GM19035 (cell line): ENCODE results near the gene NAA15.
"Not testable (repeated sequence)": the region's sequence is repeated elsewhere in the genome, so short reads cannot be mapped to it uniquely, and the experiment has no call there.

ENCODE experiments used
- ATAC-seq: cut with Tn5 transposase; IDR thresholded peaks from one replicate; pipeline ENCODE4 v1.9.1; 2021; ENCODE audit not compliant: unreplicated experiment

The NAA15 gene

GRCh38 chr4:139333046-139333445 lies 31.7 kb downstream of the NAA15 start:
- no peak for ATAC-seq

DNA sequence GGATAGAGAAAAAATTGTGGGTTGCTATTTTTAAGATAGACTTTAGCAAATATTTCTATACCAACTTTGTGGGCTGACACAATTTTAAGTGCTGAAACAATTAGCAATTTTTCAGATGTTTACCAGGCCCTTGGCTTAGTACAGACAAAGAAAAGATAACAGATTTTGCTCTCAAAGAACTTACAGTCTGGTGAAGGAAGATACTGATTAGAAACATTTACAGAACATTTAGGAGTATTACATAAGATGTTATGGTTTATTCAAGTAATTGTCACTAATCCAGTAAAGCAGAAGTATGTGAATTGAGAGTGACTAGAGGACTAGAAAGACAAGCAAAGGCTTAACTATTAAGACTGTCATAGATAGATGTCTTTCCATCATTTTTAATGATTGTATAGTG lies 36.3 kb downstream of the NAA15 start:
- ATAC-seq: no peak

DNA sequence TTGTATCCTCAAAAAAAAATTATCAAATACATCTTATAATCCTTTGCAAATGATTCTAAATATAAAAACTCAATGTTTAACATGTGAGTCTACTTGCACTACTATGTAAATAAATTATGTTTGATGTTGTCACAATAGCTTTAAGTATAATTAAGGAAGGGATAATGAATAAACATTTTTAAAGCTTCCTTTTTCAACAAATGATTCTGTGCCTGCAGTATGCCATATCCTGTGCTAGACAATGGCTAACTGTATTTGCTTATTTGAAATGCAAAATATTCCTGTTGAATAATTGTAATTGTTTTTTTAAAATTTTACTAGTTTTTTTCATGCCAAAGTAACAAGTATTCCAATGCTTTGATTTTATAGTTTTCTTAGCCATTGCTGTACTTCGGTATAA lies 60.0 kb downstream of the NAA15 start:
- no peak for ATAC-seq

DNA sequence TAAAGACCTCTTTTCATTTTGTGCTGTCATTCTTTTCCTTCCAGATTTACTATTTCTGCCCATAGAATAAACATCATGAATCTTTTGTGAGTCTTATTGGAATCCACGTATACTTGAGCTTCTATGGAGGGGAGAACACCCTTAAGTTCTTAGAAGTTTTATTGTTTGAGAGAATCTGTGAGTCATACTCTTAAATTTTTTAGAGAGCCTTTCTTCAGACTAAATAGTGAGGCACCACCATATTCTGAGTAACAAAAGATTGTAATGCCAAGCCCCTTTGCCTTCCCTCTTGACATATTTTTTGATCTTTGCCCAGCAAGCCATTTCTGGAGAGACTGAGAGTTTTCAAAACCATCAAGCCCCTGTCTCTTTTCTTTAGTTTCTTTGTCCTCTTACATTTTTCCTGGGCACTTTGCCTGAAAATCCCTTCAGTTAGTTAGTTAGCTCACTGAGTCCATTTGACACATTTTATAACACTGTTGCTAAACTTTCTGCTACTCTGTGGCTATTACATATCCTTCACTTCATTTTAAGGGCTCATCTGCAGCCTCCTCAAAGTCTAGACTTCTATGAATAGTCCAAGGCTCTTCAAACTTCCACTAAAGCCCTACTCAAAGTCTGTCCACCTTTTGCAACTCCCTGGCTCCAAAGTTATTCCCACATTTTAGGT lies 66.3 kb downstream of the NAA15 start:
- ATAC-seq: no peak

- no peak for ATAC-seq
Measured at GRCh38 chr4:139368998-139369397, 67.7 kb downstream of the NAA15 start.

DNA sequence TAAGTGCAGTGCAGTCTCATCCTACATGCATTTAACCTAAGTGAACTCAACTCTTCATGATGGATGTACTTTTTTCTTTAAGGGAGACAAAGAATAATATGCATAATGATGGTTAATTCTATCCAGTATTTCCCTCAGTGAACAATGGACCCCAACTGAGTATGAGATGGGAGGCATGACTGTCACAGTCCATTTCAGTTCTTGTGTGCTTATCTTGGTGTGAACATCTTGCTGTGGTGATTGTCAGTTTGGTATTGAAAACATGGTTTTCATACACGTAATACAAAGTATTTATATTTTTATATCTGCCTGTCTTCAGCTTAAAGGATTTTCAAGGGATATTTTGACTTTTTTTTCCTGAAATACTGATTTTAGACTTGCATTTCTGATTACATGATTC lies 72.9 kb downstream of the NAA15 start:
- ATAC-seq: no peak

GRCh38 chr4:139386421-139386820 lies 85.1 kb downstream of the NAA15 start:
- no peak for ATAC-seq

DNA sequence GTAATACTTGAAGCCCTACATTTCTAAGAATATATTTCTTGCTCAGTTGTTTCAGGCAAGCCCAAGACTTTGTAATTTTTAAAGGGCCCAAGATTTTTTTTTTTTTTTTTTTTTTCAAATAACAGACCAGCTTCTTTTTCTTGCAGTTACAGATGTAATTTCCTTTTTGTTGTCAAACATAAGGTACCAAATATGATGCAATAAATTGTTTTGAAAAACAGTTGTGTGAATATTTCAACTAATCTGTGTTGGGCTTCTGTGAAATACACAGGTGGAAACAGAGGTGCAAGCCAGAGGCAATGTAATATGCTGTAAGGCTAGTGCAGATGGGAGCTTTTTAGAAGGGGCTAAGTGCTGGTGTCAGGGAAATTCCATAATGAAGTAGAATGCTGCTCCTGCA lies 87.8 kb downstream of the NAA15 start:
- ATAC-seq: no peak

- ATAC-seq: no peak
Measured at GRCh38 chr4:139389991-139390390, 88.7 kb downstream of the NAA15 start.

GRCh38 chr4:139391731-139392130 lies 90.4 kb downstream of the NAA15 start:
- ATAC-seq: no peak

DNA sequence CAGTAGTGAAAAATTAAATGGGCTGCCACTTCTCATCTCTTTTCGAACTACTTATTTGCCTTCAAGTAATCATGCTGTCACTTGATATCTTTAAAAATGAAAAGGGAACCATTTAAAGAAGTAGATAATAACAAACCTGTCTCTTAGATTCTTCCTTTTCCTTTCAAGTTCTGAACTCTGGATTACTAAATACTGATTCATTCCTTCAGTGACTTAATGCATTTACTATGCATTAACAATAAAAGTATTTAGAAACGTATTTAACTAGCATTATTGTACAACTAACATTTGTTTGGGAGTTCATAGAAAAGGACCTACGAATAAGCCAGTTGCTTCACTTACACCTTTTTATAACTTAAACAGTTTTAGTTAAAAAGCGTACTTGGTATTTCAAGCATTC lies 91.5 kb downstream of the NAA15 start:
- ATAC-seq: no peak

- ATAC-seq: no peak
Measured at GRCh38 chr4:139401368-139401767, 100.1 kb downstream of the NAA15 start.

GRCh38 chr4:139402436-139402835 lies 101.1 kb downstream of the NAA15 start:
- no peak for ATAC-seq

DNA sequence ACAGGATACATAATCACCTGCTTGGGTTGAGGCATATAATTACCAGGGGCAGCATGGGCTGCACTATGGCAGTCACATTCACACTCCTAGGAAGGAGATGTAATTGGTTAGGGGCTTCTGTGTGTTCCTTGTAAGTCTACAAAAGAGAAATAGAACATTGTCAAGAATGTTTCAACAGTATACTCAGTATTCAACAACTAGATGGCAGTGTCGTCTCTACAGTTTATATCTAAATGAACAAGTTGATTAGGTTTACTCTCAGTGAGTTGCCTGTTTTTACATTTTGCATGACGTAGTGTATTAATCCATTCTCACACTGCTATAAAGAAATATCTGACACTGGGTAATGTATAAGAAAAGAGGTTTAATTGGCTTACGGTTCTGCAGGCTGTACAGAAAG lies 102.2 kb downstream of the NAA15 start:
- ATAC-seq: no peak

DNA sequence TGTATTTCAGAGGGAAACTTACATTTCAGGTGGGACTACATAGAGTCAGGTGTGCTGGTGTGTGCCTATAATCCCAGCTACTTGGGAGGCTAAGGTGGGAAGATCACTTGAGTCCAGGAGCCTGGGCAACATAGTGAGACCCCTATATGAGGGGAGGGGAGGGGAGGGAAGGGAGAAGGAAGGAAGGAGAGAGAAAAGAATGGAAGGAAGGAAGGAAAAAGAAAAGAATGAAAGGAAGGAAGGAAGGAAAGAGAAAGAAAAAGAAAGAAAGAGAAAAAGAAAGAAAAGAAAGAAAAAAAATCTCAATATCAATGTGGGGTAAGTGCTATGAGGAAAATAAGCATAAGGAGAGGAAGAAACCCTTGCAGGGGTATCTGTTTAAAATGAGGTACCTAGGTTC lies 109.0 kb downstream of the NAA15 start:
- no peak for ATAC-seq

GRCh38 chr4:139414671-139415210 lies 113.4 kb downstream of the NAA15 start:
- not testable (repeated sequence) for ATAC-seq

- no peak for ATAC-seq
Measured at GRCh38 chr4:139416073-139416673, 114.9 kb downstream of the NAA15 start.

DNA sequence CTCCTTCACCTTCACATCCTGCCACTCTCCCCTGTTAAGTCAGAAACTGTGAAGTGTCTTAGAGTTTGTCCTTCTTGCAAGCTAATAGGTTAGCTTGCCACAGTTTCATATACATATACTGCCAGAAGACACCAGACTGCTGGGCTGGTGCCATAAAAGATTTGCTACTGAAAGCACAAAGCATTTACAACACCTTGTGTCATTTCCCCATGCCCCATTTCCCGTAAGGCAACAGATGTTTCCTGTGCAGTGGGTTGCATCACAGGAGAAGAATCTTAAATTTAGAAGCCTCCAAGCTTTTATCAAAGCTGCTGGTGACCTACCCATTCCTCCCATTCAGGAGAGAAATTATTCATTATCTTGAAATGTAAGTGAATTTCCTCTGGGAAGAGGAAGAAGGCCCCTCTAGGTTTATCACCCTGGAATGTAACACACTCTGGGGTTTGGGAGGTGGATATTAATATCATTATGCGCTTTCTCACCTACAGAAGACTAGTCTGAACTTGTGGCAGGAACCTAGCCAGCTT lies 118.1 kb downstream of the NAA15 start:
- ATAC-seq: no peak

DNA sequence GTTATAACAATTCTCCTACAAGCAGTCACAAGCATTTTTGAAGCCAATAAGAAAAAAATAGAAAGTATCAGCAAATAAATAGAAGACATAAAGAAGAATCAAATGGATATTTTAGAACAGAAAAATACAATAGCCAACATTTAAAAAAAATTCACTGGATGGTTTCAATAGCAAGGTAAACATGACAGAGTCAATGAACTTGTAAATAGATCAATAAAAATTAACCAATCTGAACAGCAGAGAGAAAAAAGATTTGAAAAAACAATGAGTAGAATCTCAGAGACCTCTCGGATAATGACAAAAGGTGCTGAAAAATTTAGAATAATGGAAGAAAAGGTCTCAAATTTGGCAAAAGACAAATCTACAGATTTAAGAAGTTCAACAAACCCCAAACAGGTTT lies 119.3 kb downstream of the NAA15 start:
- ATAC-seq: no peak

- no peak for ATAC-seq
Measured at GRCh38 chr4:139436122-139436521, 134.8 kb downstream of the NAA15 start.

DNA sequence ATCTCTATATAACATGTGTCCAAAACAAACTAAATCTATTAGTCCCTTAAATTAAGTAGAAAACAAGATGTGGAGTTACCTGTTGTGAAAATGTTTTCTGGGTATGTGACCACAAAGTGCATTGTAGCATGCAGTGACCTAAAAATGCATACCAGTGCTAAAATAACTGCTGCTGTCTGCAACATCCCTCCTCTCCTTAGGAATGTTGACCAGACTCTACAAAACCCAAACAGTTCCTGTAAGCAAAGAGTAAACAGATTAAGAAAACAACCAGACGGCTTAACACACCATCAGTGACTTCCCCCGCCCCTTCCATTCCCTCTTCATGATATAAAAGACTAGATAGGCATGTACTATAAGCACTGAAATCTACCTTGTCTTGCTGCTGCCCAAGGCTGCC lies 136.8 kb downstream of the NAA15 start:
- no peak for ATAC-seq

DNA sequence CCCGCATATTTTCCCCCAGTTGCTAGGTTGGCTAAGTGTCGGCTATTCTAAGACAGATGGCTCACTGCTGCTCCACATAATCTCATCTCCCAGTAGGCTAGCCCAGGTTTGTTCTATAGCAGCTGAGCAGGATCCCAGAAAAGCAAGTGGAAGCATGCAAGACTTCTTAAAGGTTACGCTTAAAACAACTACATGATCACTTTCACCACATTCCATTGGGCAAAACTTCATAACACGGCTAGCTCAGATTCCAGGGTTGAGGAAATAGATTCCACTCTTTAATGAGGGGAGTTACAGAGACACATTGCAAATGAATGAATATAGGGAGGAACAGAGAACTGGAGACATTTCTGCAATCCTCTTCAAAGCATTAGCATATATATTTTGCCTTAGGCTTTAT lies 139.7 kb downstream of the NAA15 start:
- no peak for ATAC-seq

DNA sequence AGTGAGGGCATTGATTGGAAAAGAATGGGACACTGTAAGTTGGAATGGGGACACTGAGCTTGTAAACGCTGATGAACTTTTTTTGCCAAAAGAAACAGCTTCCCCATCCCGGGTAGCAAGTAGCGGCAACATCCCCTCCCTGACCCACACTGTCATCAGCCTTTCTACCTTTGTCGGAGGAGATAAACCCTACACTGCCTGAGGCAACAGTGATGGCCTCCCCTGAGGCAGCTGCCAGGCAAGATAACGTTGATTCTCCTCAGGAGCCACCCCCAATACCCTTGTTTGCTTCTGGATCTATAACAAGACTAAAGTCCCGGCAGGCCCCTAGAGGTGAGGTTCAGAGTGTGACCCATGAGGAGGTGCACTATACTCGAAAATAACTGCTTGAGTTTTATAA lies 142.4 kb downstream of the NAA15 start:
- no peak for ATAC-seq
